ENCODE measurements around the gene SLAMF7.

- TF ChIP-seq CTCF (IDR thresholded peaks at IDR 0.05) (no peak), POLR2A (IDR thresholded peaks at IDR 0.05) (no peak)
These were observed 27.3 kb upstream of the SLAMF7 start, which contains the start of gene CD48 for GRCh38 chr1:160711602-160712311.
